Neural cell (in vitro differentiated cells): ENCODE data around the gene SIKE1. TPM values are rescaled to one million over a fixed set of nuclear protein-coding genes. Genes with fewer than 3 reads are reported as not detected.
"Not testable (repeated sequence)": the region's sequence is repeated elsewhere in the genome, so short reads cannot be mapped to it uniquely, and the experiment has no call there.

Experiments
- H2AFZ ChIP-seq: fragments of 200-600, 300-800 bp; sonication (generic), shearing (Covaris generic); 2 replicates; pipeline ENCODE4 v1.6.0; 2014; ENCODE audit warnings: low read depth, mild to moderate bottlenecking, antibody characterized with exemption, low read length, moderate library complexity
- H3F3A ChIP-seq: fragments of 200-600 bp; shearing (Covaris generic); 2 replicates; pipeline ENCODE4 v1.6.1; 2016; ENCODE audit warnings: mild to moderate bottlenecking, moderate library complexity, mixed read lengths, antibody characterized with exemption, low read length; ENCODE audit not compliant: insufficient read depth, poor library complexity, severe bottlenecking
- H3K27ac ChIP-seq: fragments of 200-600, 300-800 bp; sonication (generic), shearing (Covaris generic); 2 replicates; pipeline ENCODE4 v1.5.1; 2014; ENCODE audit warnings: mild to moderate bottlenecking, low read length, moderate library complexity
- H3K27me3 ChIP-seq: fragments of 300-800, 200-600 bp; sonication (generic), shearing (Covaris generic); 2 replicates; pipeline ENCODE4 v1.6.0; 2014; ENCODE audit warnings: mild to moderate bottlenecking, low read depth, low read length, moderate library complexity; ENCODE audit not compliant: insufficient read depth
- H3K36me3 ChIP-seq: fragments of 300-800, 200-600 bp; sonication (generic), shearing (Covaris generic); 2 replicates; pipeline ENCODE4 v1.5.1; 2014; ENCODE audit warnings: mild to moderate bottlenecking, antibody characterized with exemption, low read length, moderate library complexity; ENCODE audit not compliant: insufficient read depth
- H3K4me2 ChIP-seq: fragments of 300-800, 200-600 bp; sonication (generic), shearing (Covaris generic); 2 replicates; pipeline ENCODE4 v1.6.0; 2014; ENCODE audit warnings: mild to moderate bottlenecking, low read length
- H3K4me3 ChIP-seq: fragments of 300-800, 200-600 bp; sonication (generic), shearing (Covaris generic); 2 replicates; pipeline ENCODE4 v1.5.1; 2014; ENCODE audit warnings: mild to moderate bottlenecking, low read length, moderate library complexity
- H3K79me2 ChIP-seq: fragments of 200-600 bp; shearing (Covaris generic); replicated peaks from 2 replicates; pipeline ENCODE4 v1.6.0; 2014; ENCODE audit warnings: mild to moderate bottlenecking, low read length, moderate library complexity; ENCODE audit not compliant: insufficient read depth
- H3K9ac ChIP-seq: fragments of 300-800, 200-600 bp; sonication (generic), shearing (Covaris generic); 2 replicates; pipeline ENCODE4 v1.6.1; 2016; ENCODE audit warnings: mild to moderate bottlenecking, low read length, mixed read lengths
- H3K9me2 ChIP-seq: fragments of 200-600 bp; shearing (Covaris generic); 2 replicates; pipeline ENCODE4 v1.6.1; 2016; ENCODE audit warnings: mild to moderate bottlenecking, low read length, mixed read lengths; ENCODE audit not compliant: insufficient read depth
- H3K9me3 ChIP-seq: fragments of 200-600, 300-800 bp; sonication (generic), shearing (Covaris generic); 2 replicates; pipeline ENCODE4 v1.6.1; 2016; ENCODE audit warnings: mild to moderate bottlenecking, mixed run types, low read length, moderate library complexity, mixed read lengths
- H4K20me1 ChIP-seq: fragments of 200-600 bp; shearing (Covaris generic); 2 replicates; pipeline ENCODE4 v1.6.1; 2016; ENCODE audit warnings: mild to moderate bottlenecking, mixed run types; ENCODE audit not compliant: insufficient read depth
- CTCF ChIP-seq: fragments of 450-650 bp; IDR thresholded peaks from 2 replicates; pipeline ENCODE4 v1.5.1; 2014; ENCODE audit warnings: antibody characterized with exemption, mild to moderate bottlenecking, moderate library complexity; ENCODE audit not compliant: poor library complexity, severe bottlenecking
- EP300 ChIP-seq: fragments of 450-650 bp; conservative IDR thresholded peaks from 2 replicates; pipeline ENCODE4 v1.6.1; 2014; ENCODE audit warnings: antibody characterized with exemption, mild to moderate bottlenecking, moderate library complexity; ENCODE audit not compliant: poor library complexity, severe bottlenecking
- EZH2 ChIP-seq: fragments of 200-600, 300-800 bp; shearing (Covaris generic), sonication (generic); IDR thresholded peaks from 2 replicates; pipeline ENCODE4 v1.6.1; 2014; ENCODE audit warnings: antibody characterized with exemption, low read length, borderline replicate concordance, mild to moderate bottlenecking; ENCODE audit not compliant: insufficient read depth, poor library complexity, severe bottlenecking
- MXI1 ChIP-seq: fragments of 450-650 bp; conservative IDR thresholded peaks from 2 replicates; pipeline ENCODE4 v1.6.1; 2014; ENCODE audit warnings: antibody characterized with exemption, mild to moderate bottlenecking; ENCODE audit not compliant: poor library complexity, severe bottlenecking
- POLR2AphosphoS5 ChIP-seq: IDR thresholded peaks from 2 replicates; pipeline ENCODE4 v1.6.1; 2012
- RAD21 ChIP-seq: fragments of 450-650 bp; conservative IDR thresholded peaks from 2 replicates; pipeline ENCODE4 v1.6.1; 2014; ENCODE audit warnings: antibody characterized with exemption, mild to moderate bottlenecking, moderate library complexity
- REST ChIP-seq: IDR thresholded peaks from 2 replicates; pipeline ENCODE4 v1.6.1; 2012; ENCODE audit warnings: borderline replicate concordance
- SMC3 ChIP-seq: fragments of 450-650 bp; conservative IDR thresholded peaks from 2 replicates; pipeline ENCODE4 v1.6.1; 2014; ENCODE audit warnings: antibody characterized with exemption, mild to moderate bottlenecking, moderate library complexity; ENCODE audit not compliant: poor library complexity
- TAF1 ChIP-seq: IDR thresholded peaks from 2 replicates; pipeline ENCODE4 v1.6.1; 2012; ENCODE audit warnings: low read depth
- polyA plus RNA-seq: library from polyadenylated mRNA; depleted of rRNA; stranded (reverse); fragments of >200 nt; gene quantifications from 2 replicates; pipeline ENCODE4 v1.2.3, GENCODE V29; 2014

SIKE1 gene
- polyA plus RNA-seq, 1 donor from 2014 or later: 49.1 TPM

DNA sequence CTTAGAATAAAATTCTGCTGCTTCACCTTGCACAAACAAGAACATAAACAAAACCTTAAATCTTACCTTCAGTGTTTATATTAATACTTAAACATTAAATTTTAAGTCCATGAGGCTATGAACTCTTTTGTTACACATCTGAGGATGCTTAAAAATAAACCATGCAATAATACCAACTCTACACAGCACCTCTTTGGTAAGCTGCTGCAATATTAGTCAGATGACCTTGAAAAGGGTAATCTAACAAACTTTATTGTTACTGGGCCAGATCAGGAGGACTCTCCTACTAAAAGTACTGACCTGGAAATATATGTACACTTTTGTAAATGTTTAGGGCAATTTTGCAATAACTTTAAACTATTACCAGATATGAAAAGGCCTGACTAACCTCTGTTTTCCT, 763 bp downstream of the SIKE1 start:
- H4K20me1 ChIP-seq: no peaks in the 10 kb centered on the region
- peak overlapping the region; percentile 86 for H3K9ac ChIP-seq
- no peaks in the 10 kb centered on the region for H3K9me3 ChIP-seq
- H3K9me2 ChIP-seq: no peaks in the 10 kb centered on the region
- H2AFZ ChIP-seq: peak overlapping the region; percentile 71
- peak overlapping the region; percentile 81 for H3K4me3 ChIP-seq
- no peaks in the 10 kb centered on the region for H3K36me3 ChIP-seq
- no peaks in the 10 kb centered on the region for H3F3A ChIP-seq
- peak overlapping the region; percentile 89 for H3K27ac ChIP-seq
- peak overlapping the region; percentile 92 for H3K4me2 ChIP-seq
- H3K79me2 ChIP-seq: peaks cover 18% of the 10 kb centered on the region
- H3K27me3 ChIP-seq: peaks cover 3% of the 10 kb centered on the region
- no peak for TF ChIP-seq EZH2
- TF ChIP-seq SMC3: no peak
- no peak for TF ChIP-seq REST
- TF ChIP-seq RAD21: no peak
- TF ChIP-seq MXI1: no peak
- TF ChIP-seq POLR2AphosphoS5: no peak
- TF ChIP-seq CTCF: no peak
- no peak for TF ChIP-seq EP300
- TF ChIP-seq TAF1: no peak

- H3K27me3 ChIP-seq, H4K20me1 ChIP-seq, H3F3A ChIP-seq, H3K36me3 ChIP-seq, H3K4me3 ChIP-seq, H3K27ac ChIP-seq, H3K4me2 ChIP-seq, H3K9me3 ChIP-seq, H2AFZ ChIP-seq, H3K9ac ChIP-seq, H3K9me2 ChIP-seq: not testable (repeated sequence)
- H3K79me2 ChIP-seq: peaks cover 18% of the 10 kb centered on the region
Measured at GRCh38 chr1:114776726-114777125, 3.8 kb downstream of the SIKE1 start.

DNA sequence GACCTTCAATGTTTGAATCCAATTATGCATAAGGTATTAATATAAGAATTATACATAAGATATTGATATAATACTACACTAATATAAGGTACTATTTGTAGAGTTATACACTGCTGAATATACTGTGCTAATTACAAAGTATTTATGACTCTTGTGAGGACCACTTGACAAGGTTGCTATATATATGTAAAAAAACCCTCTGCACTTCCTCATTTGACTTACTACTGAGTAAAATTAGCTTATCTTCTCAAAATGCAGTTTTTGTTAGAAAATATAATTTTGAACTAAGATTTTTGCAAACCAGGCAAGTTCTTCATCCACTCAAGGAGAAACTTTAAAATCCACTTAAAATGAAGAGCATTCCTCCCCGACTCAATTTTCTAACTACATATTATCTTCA, 8.5 kb downstream of the SIKE1 start:
- no peaks in the 10 kb centered on the region for H4K20me1 ChIP-seq
- H3K9me3 ChIP-seq: no peaks in the 10 kb centered on the region
- H2AFZ ChIP-seq: no peak overlapping the region
- no peaks in the 10 kb centered on the region for H3K27me3 ChIP-seq
- no peak overlapping the region for H3K4me3 ChIP-seq
- no peak overlapping the region for H3K27ac ChIP-seq
- H3K79me2 ChIP-seq: no peaks in the 10 kb centered on the region
- no peaks in the 10 kb centered on the region for H3K36me3 ChIP-seq
- no peaks in the 10 kb centered on the region for H3K9me2 ChIP-seq
- no peak overlapping the region for H3K9ac ChIP-seq
- no peak overlapping the region for H3K4me2 ChIP-seq
- H3F3A ChIP-seq: no peaks in the 10 kb centered on the region
- TF ChIP-seq REST (no peak), EZH2 (no peak), POLR2AphosphoS5 (no peak), SMC3 (no peak), TAF1 (no peak)
